Breast epithelium (tissue), 4 donors: Measurements from ENCODE around the gene FAM53A. TPM values are rescaled to one million over a fixed set of nuclear protein-coding genes. Genes with fewer than 3 reads are reported as not detected.

Source experiments
- DNase-seq, 2 donors: peaks; one replicate each; pipeline ENCODE4 v3.0.0-alpha.2; 2019; ENCODE audit warnings: low spot score in 2 of 2
- H3K27ac ChIP-seq, 2 donors: fragments of 200-600 bp; sonication (generic) in 1 of 2; one replicate each; pipeline ENCODE4 v1.5.1; 2016 to 2019; ENCODE audit warnings: mild to moderate bottlenecking in 1 of 2
- H3K27me3 ChIP-seq, 2 donors: fragments of 200-600 bp; sonication (generic) in 1 of 2; one replicate each; pipeline versions ENCODE4 v1.5.1 to v1.6.0; 2017 to 2019; ENCODE audit warnings: control low read depth in 1 of 2, mild to moderate bottlenecking in 1 of 2
- H3K36me3 ChIP-seq: fragments of 200-600 bp; one replicate; pipeline ENCODE4 v1.5.1; 2019
- H3K4me1 ChIP-seq, 2 donors: fragments of 200-600 bp; sonication (generic); one replicate each; pipeline ENCODE4 v1.5.1; 2016 to 2019; ENCODE audit warnings: control low read depth in 1 of 2
- H3K4me3 ChIP-seq, 3 donors: fragments of 200-600 bp; sonication (generic); 1 replicate in 2 of 3; 2 replicates in 1 of 3; pipeline ENCODE4 v1.5.1; 2016 to 2019; ENCODE audit warnings: mild to moderate bottlenecking in 3 of 3, moderate library complexity in 2 of 3
- H3K9me3 ChIP-seq, 2 donors: fragments of 200-600 bp; sonication (generic) in 1 of 2; one replicate each; pipeline ENCODE4 v1.5.1; 2016 to 2019; ENCODE audit warnings: control low read depth in 1 of 2
- CTCF ChIP-seq, 3 donors: fragments of 450-650 bp; IDR thresholded peaks; one replicate each; pipeline ENCODE4 v1.5.1; 2016 to 2017; ENCODE audit warnings: antibody characterized with exemption in 3 of 3, mild to moderate bottlenecking in 3 of 3, moderate library complexity in 3 of 3
- POLR2A ChIP-seq: fragments of 450-650 bp; IDR thresholded peaks from one replicate; pipeline ENCODE4 v1.6.1; 2016; ENCODE audit warnings: antibody characterized with exemption, mild to moderate bottlenecking, moderate library complexity
- POLR2AphosphoS5 ChIP-seq, 3 donors: sonication (generic); formaldehyde crosslinking; IDR thresholded peaks; one replicate each; pipeline ENCODE4 v1.6.1; 2017; ENCODE audit warnings: antibody characterized with exemption in 3 of 3
- intact Hi-C: fragments of 100-400 bp; cut with DNase I; formaldehyde crosslinking; loops from one replicate; pipeline ENCODE4 v1.15.1; 2023; ENCODE audit warnings: low total_unique reads
- total RNA-seq, 3 donors: library from RNA; depleted of rRNA; stranded (reverse); fragments of >200 nt; gene quantifications; one replicate each; pipeline ENCODE4 v1.1.0, GENCODE V29; 2016

Gene FAM53A
- total RNA-seq, 3 donors from 2014 or later: 3.7 to 7.2 (median 4.6) TPM

- Histone ChIP-seq H3K4me3 (no peak overlapping the region), H3K4me1 (no peaks in the 10 kb centered on the region), H3K27ac (no peak overlapping the region), H3K27me3 (peaks cover 0 to 32% of the 10 kb centered on the region in 2 donors), H3K9me3 (no peaks in the 10 kb centered on the region), H3K36me3 (no peaks in the 10 kb centered on the region)
- no peak for DNase-seq
- TF ChIP-seq POLR2AphosphoS5 (IDR thresholded peaks at IDR 0.05) (no peak), CTCF (IDR thresholded peaks at IDR 0.05) (no peak), POLR2A (no peak)
- intact Hi-C loops: no loop called here
Measured at GRCh38 chr4:1603413-1604135, 80.5 kb downstream of the FAM53A start.

- no peaks in the 10 kb centered on the region for H3K36me3 ChIP-seq
- DNase-seq: no peak
- intact Hi-C loops: no loop called here
Measured at GRCh38 chr4:1602655-1603412, 81.3 kb downstream of the FAM53A start.

GRCh38 chr4:1601852-1602654 lies 82.1 kb downstream of the FAM53A start:
- intact Hi-C loops: no loop called here
- no peak for TF ChIP-seq CTCF (IDR thresholded peaks at IDR 0.05)
- no peak for TF ChIP-seq POLR2AphosphoS5 (IDR thresholded peaks at IDR 0.05)
- TF ChIP-seq POLR2A: no peak

More at GRCh38 chr4:1602655-1603412, 81.3 kb downstream of the FAM53A start:
- H3K4me1 ChIP-seq: no peaks in the 10 kb centered on the region
- H3K27ac ChIP-seq: no peak overlapping the region
- H3K27me3 ChIP-seq: peaks cover 0 to 32% of the 10 kb centered on the region in 2 donors
- TF ChIP-seq POLR2AphosphoS5 (IDR thresholded peaks at IDR 0.05) (no peak), CTCF (IDR thresholded peaks at IDR 0.05) (no peak), POLR2A (no peak)
- H3K4me3 ChIP-seq: no peak overlapping the region
- no peaks in the 10 kb centered on the region for H3K9me3 ChIP-seq

GRCh38 chr4:1601533-1601835 lies 82.6 kb downstream of the FAM53A start:
- Histone ChIP-seq H3K27ac (no peak overlapping the region), H3K27me3 (peaks cover 0 to 35% of the 10 kb centered on the region in 2 donors), H3K4me1 (no peaks in the 10 kb centered on the region), H3K9me3 (no peaks in the 10 kb centered on the region), H3K4me3 (no peak overlapping the region), H3K36me3 (no peaks in the 10 kb centered on the region)
- DNase-seq: no peak
- intact Hi-C loops: no loop called here
- TF ChIP-seq CTCF (IDR thresholded peaks at IDR 0.05) (no peak), POLR2A (no peak), POLR2AphosphoS5 (IDR thresholded peaks at IDR 0.05) (no peak)

More at GRCh38 chr4:1601852-1602654, 82.1 kb downstream of the FAM53A start:
- H3K27me3 ChIP-seq: peaks cover 0 to 31% of the 10 kb centered on the region in 2 donors
- H3K9me3 ChIP-seq: no peaks in the 10 kb centered on the region
- no peak overlapping the region for H3K4me3 ChIP-seq
- H3K4me1 ChIP-seq: no peaks in the 10 kb centered on the region
- H3K27ac ChIP-seq: no peak overlapping the region
- DNase-seq: no peak
- no peaks in the 10 kb centered on the region for H3K36me3 ChIP-seq
